Astrocyte (in vitro differentiated cells and primary cell): Measurements from ENCODE around the gene SET. TPM values are rescaled to one million over a fixed set of nuclear protein-coding genes. Genes with fewer than 3 reads are reported as not detected.

Source experiments
- DNase-seq: peaks from one replicate; pipeline ENCODE4 v3.0.0-alpha.2; 2010; ENCODE audit warnings: low read depth
- FAIRE-seq: peaks from 2 replicates; lab custom pipeline; 2011; peaks lifted over from hg19 to GRCh38; lab: Jason Lieb, UNC
- H2AFZ ChIP-seq: 2 replicates; pipeline ENCODE4 v1.6.0; 2012; ENCODE audit warnings: low read depth, low read length, inconsistent platforms
- H3K27ac ChIP-seq: 2 replicates; pipeline ENCODE4 v1.5.1; 2011; ENCODE audit warnings: low read depth, low read length, inconsistent platforms
- H3K27me3 ChIP-seq: 2 replicates; pipeline ENCODE4 v1.6.0; 2011; ENCODE audit warnings: low read length, inconsistent platforms; ENCODE audit not compliant: insufficient read depth
- H3K36me3 ChIP-seq: 2 replicates; pipeline ENCODE4 v1.5.1; 2011; ENCODE audit warnings: low read length, inconsistent platforms; ENCODE audit not compliant: insufficient read depth
- H3K4me1 ChIP-seq: 2 replicates; pipeline ENCODE4 v1.5.1; 2011; ENCODE audit warnings: low read length, inconsistent platforms; ENCODE audit not compliant: insufficient read depth
- H3K4me2 ChIP-seq: 2 replicates; pipeline ENCODE4 v1.6.0; 2012; ENCODE audit warnings: low read length, inconsistent platforms
- H3K4me3 ChIP-seq: 2 replicates; pipeline ENCODE4 v1.5.1; 2011; ENCODE audit warnings: low read depth, mild to moderate bottlenecking, low read length, inconsistent platforms; ENCODE audit not compliant: insufficient read depth
- H3K79me2 ChIP-seq: 2 replicates; pipeline ENCODE4 v1.6.0; 2012; ENCODE audit warnings: mild to moderate bottlenecking, low read length, inconsistent platforms; ENCODE audit not compliant: insufficient read depth
- H3K9ac ChIP-seq: 2 replicates; pipeline ENCODE4 v1.6.0; 2012; ENCODE audit warnings: mild to moderate bottlenecking, low read length, inconsistent platforms
- H3K9me3 ChIP-seq: 2 replicates; pipeline ENCODE4 v1.5.1; 2012; ENCODE audit warnings: low read depth, mild to moderate bottlenecking, low read length, inconsistent platforms; ENCODE audit not compliant: insufficient read depth
- H4K20me1 ChIP-seq: 2 replicates; pipeline ENCODE4 v1.6.0; 2012; ENCODE audit warnings: low read length, inconsistent platforms; ENCODE audit not compliant: insufficient read depth
- H3K27ac Mint-ChIP-seq: one replicate; pipeline ENCODE4 v1.8.0; 2021; ENCODE audit warnings: mild to moderate bottlenecking, mixed read lengths; ENCODE audit not compliant: unreplicated experiment
- H3K27me3 Mint-ChIP-seq: one replicate; pipeline ENCODE4 v1.8.0; 2021; ENCODE audit warnings: low read depth, mixed read lengths; ENCODE audit not compliant: unreplicated experiment
- H3K36me3 Mint-ChIP-seq: one replicate; pipeline ENCODE4 v1.8.0; 2021; ENCODE audit warnings: low read depth, mixed read lengths; ENCODE audit not compliant: unreplicated experiment
- H3K4me1 Mint-ChIP-seq: one replicate; pipeline ENCODE4 v1.8.0; 2021; ENCODE audit warnings: low read depth, mixed read lengths; ENCODE audit not compliant: unreplicated experiment
- H3K4me3 Mint-ChIP-seq: one replicate; pipeline ENCODE4 v1.8.0; 2021; ENCODE audit warnings: mild to moderate bottlenecking, moderate library complexity, mixed read lengths; ENCODE audit not compliant: unreplicated experiment
- H3K9me3 Mint-ChIP-seq: one replicate; pipeline ENCODE4 v1.8.0; 2021; ENCODE audit warnings: mild to moderate bottlenecking, mixed read lengths; ENCODE audit not compliant: unreplicated experiment
- EZH2 ChIP-seq: IDR thresholded peaks from 2 replicates; pipeline ENCODE4 v1.6.1; 2012; ENCODE audit warnings: mild to moderate bottlenecking, low read length, inconsistent platforms; ENCODE audit not compliant: insufficient read depth
- total RNA-seq: library from RNA; stranded (reverse); gene quantifications from 2 replicates; pipeline ENCODE4 v1.2.1, GENCODE V29; 2021
- TF ChIP-seq, protein P1 (sequence below): IDR thresholded peaks from 2 replicates; pipeline ENCODE4 v1.5.1; 2011; ENCODE audit warnings: low read depth, mild to moderate bottlenecking, inconsistent platforms, low read length, moderate library complexity; ENCODE audit not compliant: insufficient read depth

SET gene
- total RNA-seq, 1 donor from 2014 or later: 397 TPM

DNA sequence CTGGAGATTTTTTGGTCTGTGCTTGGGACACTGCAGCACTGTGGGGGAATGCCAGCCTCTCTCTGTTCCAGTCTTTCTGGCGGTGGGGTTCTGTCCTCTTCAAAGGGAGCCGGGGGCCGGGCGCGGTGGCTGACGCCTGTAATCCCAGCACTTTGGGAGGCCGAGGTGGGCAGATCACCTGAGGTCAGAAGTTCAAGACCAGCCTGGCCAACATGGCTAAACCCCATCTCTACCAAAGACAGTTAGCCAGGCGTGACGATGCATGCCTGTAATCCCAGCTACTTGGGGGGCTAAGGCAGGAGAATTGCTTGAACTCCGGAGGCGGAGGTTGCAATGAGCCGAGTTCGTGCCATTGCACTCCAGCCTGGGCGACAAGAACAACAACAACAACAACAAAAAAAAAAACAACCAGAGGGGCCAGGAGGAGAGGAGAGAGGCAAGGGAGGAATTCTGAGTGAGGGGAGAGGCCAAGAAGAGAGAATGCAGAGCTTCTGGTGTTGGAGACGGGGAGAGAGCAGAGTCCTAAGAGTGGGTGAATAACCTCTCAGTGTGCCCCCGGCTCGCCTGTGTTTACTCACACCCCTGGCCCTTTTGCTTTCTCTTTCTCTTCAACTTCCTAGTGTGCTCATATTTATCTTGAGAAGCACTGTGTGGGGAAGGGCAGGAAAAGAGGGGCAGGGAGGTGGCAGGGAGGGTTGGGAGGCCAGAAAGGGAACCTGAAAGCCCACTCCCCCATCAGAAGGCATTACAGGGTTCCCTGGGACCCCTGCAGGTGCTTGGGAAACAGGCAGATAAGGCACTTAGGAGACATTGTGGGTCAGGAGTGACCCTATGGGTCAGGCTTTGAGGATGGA is 3.2 kb upstream of the SET start:
- H3K4me1 Mint-ChIP-seq: peaks cover 31% of the 10 kb centered on the region
- H4K20me1 ChIP-seq: peaks cover 9% of the 10 kb centered on the region
- DNase-seq: no peak
- peaks cover 17% of the 10 kb centered on the region for H3K79me2 ChIP-seq
- peak overlapping the region; percentile 18 for H3K9ac ChIP-seq
- peak overlapping the region; percentile 58 for H3K27ac Mint-ChIP-seq
- H3K4me1 ChIP-seq: peaks cover 23% of the 10 kb centered on the region
- H3K4me2 ChIP-seq: peak overlapping the region; percentile 14
- no peaks in the 10 kb centered on the region for H3K27me3 ChIP-seq
- H3K27me3 Mint-ChIP-seq: no peaks in the 10 kb centered on the region
- no peaks in the 10 kb centered on the region for H3K9me3 Mint-ChIP-seq
- no peak for FAIRE-seq
- TF ChIP-seq, protein P1, sequence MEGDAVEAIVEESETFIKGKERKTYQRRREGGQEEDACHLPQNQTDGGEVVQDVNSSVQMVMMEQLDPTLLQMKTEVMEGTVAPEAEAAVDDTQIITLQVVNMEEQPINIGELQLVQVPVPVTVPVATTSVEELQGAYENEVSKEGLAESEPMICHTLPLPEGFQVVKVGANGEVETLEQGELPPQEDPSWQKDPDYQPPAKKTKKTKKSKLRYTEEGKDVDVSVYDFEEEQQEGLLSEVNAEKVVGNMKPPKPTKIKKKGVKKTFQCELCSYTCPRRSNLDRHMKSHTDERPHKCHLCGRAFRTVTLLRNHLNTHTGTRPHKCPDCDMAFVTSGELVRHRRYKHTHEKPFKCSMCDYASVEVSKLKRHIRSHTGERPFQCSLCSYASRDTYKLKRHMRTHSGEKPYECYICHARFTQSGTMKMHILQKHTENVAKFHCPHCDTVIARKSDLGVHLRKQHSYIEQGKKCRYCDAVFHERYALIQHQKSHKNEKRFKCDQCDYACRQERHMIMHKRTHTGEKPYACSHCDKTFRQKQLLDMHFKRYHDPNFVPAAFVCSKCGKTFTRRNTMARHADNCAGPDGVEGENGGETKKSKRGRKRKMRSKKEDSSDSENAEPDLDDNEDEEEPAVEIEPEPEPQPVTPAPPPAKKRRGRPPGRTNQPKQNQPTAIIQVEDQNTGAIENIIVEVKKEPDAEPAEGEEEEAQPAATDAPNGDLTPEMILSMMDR: no peak
- no peak for TF ChIP-seq EZH2
- no peaks in the 10 kb centered on the region for H3K36me3 ChIP-seq
- no peak overlapping the region for H2AFZ ChIP-seq
- H3K9me3 ChIP-seq: no peaks in the 10 kb centered on the region
- H3K27ac ChIP-seq: no peak overlapping the region
- no peak overlapping the region for H3K4me3 ChIP-seq
- H3K4me3 Mint-ChIP-seq: peak overlapping the region; percentile 98
- peaks cover 6% of the 10 kb centered on the region for H3K36me3 Mint-ChIP-seq

DNA sequence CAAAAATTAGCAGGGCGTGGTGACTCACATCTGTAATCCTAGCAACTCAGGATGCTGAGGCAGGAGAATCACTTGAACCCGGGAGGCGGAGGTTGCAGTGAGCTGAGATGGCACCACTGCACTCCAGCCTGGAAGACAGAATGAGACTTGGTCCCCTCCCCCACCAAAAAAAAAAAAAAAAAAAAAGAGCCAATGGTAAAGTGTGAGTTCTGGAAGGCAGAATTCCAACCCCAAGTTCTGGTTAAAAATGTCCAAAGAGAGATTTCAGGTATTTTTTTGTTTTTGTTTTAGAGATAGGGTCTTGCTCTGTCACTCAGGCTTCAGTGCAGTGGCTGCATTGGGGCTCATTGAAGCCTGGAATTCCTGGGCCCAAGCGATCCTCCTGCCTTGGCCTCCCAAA is 1.6 kb upstream of the SET start:
- H4K20me1 ChIP-seq: peaks cover 24% of the 10 kb centered on the region
- Mint-ChIP-seq H3K9me3 (no peaks in the 10 kb centered on the region), H3K27me3 (no peaks in the 10 kb centered on the region), H3K4me1 (peaks cover 39% of the 10 kb centered on the region), H3K4me3 (peak overlapping the region; percentile 81), H3K36me3 (peaks cover 10% of the 10 kb centered on the region), H3K27ac (no peak overlapping the region)
- peaks cover 26% of the 10 kb centered on the region for H3K4me1 ChIP-seq
- H3K4me3 ChIP-seq: no peak overlapping the region
- H3K4me2 ChIP-seq: no peak overlapping the region
- H3K9ac ChIP-seq: no peak overlapping the region
- FAIRE-seq: no peak
- H3K36me3 ChIP-seq: peaks cover 12% of the 10 kb centered on the region
- H3K27me3 ChIP-seq: no peaks in the 10 kb centered on the region
- H3K27ac ChIP-seq: no peak overlapping the region
- peaks cover 33% of the 10 kb centered on the region for H3K79me2 ChIP-seq
- no peak overlapping the region for H2AFZ ChIP-seq
- TF ChIP-seq, protein P1: no peak
- no peak for TF ChIP-seq EZH2
- DNase-seq: no peak
- H3K9me3 ChIP-seq: no peaks in the 10 kb centered on the region

DNA sequence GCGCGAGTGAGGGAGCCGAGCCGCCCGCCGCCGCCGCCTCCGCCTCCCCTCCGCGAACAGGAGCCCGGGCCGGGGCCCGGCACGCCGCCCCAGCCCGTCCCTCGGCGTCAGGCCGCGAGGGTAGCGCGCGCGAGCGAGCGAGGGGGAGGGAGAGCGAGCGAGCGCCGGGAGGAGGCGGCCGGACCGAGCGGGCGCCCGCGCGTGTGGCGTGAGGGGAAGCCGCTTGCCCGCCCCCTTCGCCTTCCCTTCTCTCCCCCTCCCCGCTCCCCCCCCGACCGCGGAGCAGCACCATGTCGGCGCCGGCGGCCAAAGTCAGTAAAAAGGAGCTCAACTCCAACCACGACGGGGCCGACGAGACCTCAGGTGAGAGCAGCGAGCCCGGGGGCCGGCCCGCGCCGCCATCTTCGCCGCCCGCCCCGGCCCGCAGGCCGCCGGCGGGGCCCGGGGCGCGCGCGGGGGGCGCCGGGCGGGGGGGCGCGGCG is 312 bp downstream of the SET start:
- peak overlapping the region; percentile 45 for H3K4me2 ChIP-seq

More for the DNA sequence above, 312 bp downstream of the SET start:
- Mint-ChIP-seq H3K36me3 (peaks cover 13% of the 10 kb centered on the region), H3K4me1 (peaks cover 36% of the 10 kb centered on the region), H3K27ac (no peak overlapping the region), H3K27me3 (no peaks in the 10 kb centered on the region), H3K4me3 (no peak overlapping the region), H3K9me3 (no peaks in the 10 kb centered on the region)
- TF ChIP-seq EZH2: no peak
- TF ChIP-seq, protein P1: no peak
- no peak overlapping the region for H2AFZ ChIP-seq
- DNase-seq (no peak), FAIRE-seq (no peak)
- no peaks in the 10 kb centered on the region for H3K9me3 ChIP-seq
- H3K36me3 ChIP-seq: peaks cover 30% of the 10 kb centered on the region
- peak overlapping the region; percentile 58 for H3K27ac ChIP-seq
- H3K79me2 ChIP-seq: peaks cover 39% of the 10 kb centered on the region
- peak overlapping the region; percentile 79 for H3K9ac ChIP-seq
- H4K20me1 ChIP-seq: peaks cover 43% of the 10 kb centered on the region
- peak overlapping the region; percentile 56 for H3K4me3 ChIP-seq
- H3K4me1 ChIP-seq: peaks cover 21% of the 10 kb centered on the region
- H3K27me3 ChIP-seq: no peaks in the 10 kb centered on the region
